Activated naive CD8-positive, alpha-beta T cell treated with anti-CD3 and anti-CD28 coated beads, Interleukin-2, amount 10 ng/mL, durations not matched to agents 7 days and 5 days (primary cell): Measurements from ENCODE around the gene PAPSS2. TPM values are rescaled to one million over a fixed set of nuclear protein-coding genes. Genes with fewer than 3 reads are reported as not detected.
A peak's percentile ranks its signal among the peaks of the same experiment; 100 is the strongest.

Experiments used
- ATAC-seq: fragments of 150-1000 bp; cut with Tn5 transposase; one replicate; pipeline ENCODE4 v1.10.0; 2021; ENCODE audit warnings: low read depth, moderate library complexity
- POLR2A ChIA-PET: fragments of 350-600 bp; sonication (Branson Sonifier 250); formaldehyde crosslinking; loops from one replicate; lab custom pipeline; 2021; ENCODE audit warnings: antibody characterized with exemption; lab: Charles Lee
- DNase-seq: peaks from one replicate; pipeline ENCODE4 v3.0.0; 2021
- H3K27ac Mint-ChIP-seq: one replicate; pipeline ENCODE4 v1.8.0; 2022; ENCODE audit warnings: mild to moderate bottlenecking, mixed read lengths
- H3K27me3 Mint-ChIP-seq: one replicate; pipeline ENCODE4 v1.8.0; 2022; ENCODE audit warnings: mild to moderate bottlenecking, moderate library complexity, mixed read lengths
- H3K36me3 Mint-ChIP-seq: one replicate; pipeline ENCODE4 v1.8.0; 2021; ENCODE audit warnings: mild to moderate bottlenecking, mixed read lengths
- H3K4me1 Mint-ChIP-seq: one replicate; pipeline ENCODE4 v1.8.0; 2021; ENCODE audit warnings: mixed read lengths
- H3K4me3 Mint-ChIP-seq: one replicate; pipeline ENCODE4 v1.8.0; 2022; ENCODE audit warnings: mild to moderate bottlenecking, moderate library complexity, mixed read lengths
- H3K9me3 Mint-ChIP-seq: one replicate; pipeline ENCODE4 v1.8.0; 2021; ENCODE audit warnings: mixed read lengths
- total RNA-seq, 2 experiments: library from RNA; stranded (reverse); gene quantifications; one replicate each; pipeline ENCODE4 v1.2.3, GENCODE V29; 2021

The PAPSS2 gene
- total RNA-seq, 2 experiments from 2014 or later, result 1.1 to 2.2 TPM

- Mint-ChIP-seq H3K36me3 (no peaks in the 10 kb centered on the region), H3K27me3 (peaks cover 19% of the 10 kb centered on the region), H3K27ac (no peak overlapping the region), H3K4me3 (no peak overlapping the region), H3K9me3 (no peaks in the 10 kb centered on the region), H3K4me1 (no peaks in the 10 kb centered on the region)
- POLR2A ChIA-PET, result no interaction called here
- ATAC-seq (no peak), DNase-seq (no peak)
Measured at GRCh38 chr10:87650838-87651589, 8.7 kb upstream of the PAPSS2 start.

- Mint-ChIP-seq H3K27ac (no peak overlapping the region), H3K4me1 (no peaks in the 10 kb centered on the region), H3K9me3 (no peaks in the 10 kb centered on the region), H3K4me3 (no peak overlapping the region), H3K36me3 (no peaks in the 10 kb centered on the region), H3K27me3 (peaks cover 19% of the 10 kb centered on the region)
- POLR2A ChIA-PET, result no interaction called here
- no peak for ATAC-seq
- DNase-seq, result no peak
Measured at GRCh38 chr10:87651801-87652200, 7.9 kb upstream of the PAPSS2 start.

- H3K27me3 Mint-ChIP-seq, result peaks cover 19% of the 10 kb centered on the region
- no peaks in the 10 kb centered on the region for H3K36me3 Mint-ChIP-seq
- H3K4me3 Mint-ChIP-seq, result no peak overlapping the region
- POLR2A ChIA-PET, result no interaction called here
- DNase-seq (no peak), ATAC-seq (no peak)
- no peaks in the 10 kb centered on the region for H3K9me3 Mint-ChIP-seq
- no peaks in the 10 kb centered on the region for H3K4me1 Mint-ChIP-seq
- no peak overlapping the region for H3K27ac Mint-ChIP-seq
Measured at GRCh38 chr10:87652261-87652660, 7.4 kb upstream of the PAPSS2 start.

- POLR2A ChIA-PET, result no interaction called here
- Mint-ChIP-seq H3K36me3 (no peaks in the 10 kb centered on the region), H3K27me3 (peaks cover 26% of the 10 kb centered on the region), H3K4me1 (no peaks in the 10 kb centered on the region), H3K9me3 (no peaks in the 10 kb centered on the region), H3K4me3 (no peak overlapping the region), H3K27ac (no peak overlapping the region)
- DNase-seq (no peak), ATAC-seq (no peak)
Measured at GRCh38 chr10:87654212-87654611, 5.5 kb upstream of the PAPSS2 start.

- Mint-ChIP-seq H3K27ac (no peak overlapping the region), H3K36me3 (no peaks in the 10 kb centered on the region), H3K4me1 (peaks cover 5% of the 10 kb centered on the region), H3K27me3 (peaks cover 43% of the 10 kb centered on the region), H3K9me3 (no peaks in the 10 kb centered on the region), H3K4me3 (no peak overlapping the region)
- ATAC-seq (no peak), DNase-seq (no peak)
- POLR2A ChIA-PET, result no interaction called here
Measured at GRCh38 chr10:87656431-87657072, 3.1 kb upstream of the PAPSS2 start.

GRCh38 chr10:87657371-87657770, 2.3 kb upstream of the PAPSS2 start:
- H3K27ac Mint-ChIP-seq, result no peak overlapping the region

GRCh38 chr10:87658321-87658795, 1.3 kb upstream of the PAPSS2 start:
- Mint-ChIP-seq H3K4me1 (peaks cover 5% of the 10 kb centered on the region), H3K4me3 (no peak overlapping the region)
- ATAC-seq, result no peak

More at GRCh38 chr10:87657371-87657770, 2.3 kb upstream of the PAPSS2 start:
- POLR2A ChIA-PET, result no interaction called here
- Mint-ChIP-seq H3K4me3 (no peak overlapping the region), H3K4me1 (peaks cover 5% of the 10 kb centered on the region), H3K9me3 (no peaks in the 10 kb centered on the region), H3K27me3 (peaks cover 48% of the 10 kb centered on the region), H3K36me3 (no peaks in the 10 kb centered on the region)
- ATAC-seq (no peak), DNase-seq (no peak)

GRCh38 chr10:87658858-87659555, 671 bp upstream of the PAPSS2 start:
- Mint-ChIP-seq H3K9me3 (no peaks in the 10 kb centered on the region), H3K27ac (peak overlapping the region; percentile 10), H3K36me3 (no peaks in the 10 kb centered on the region), H3K4me3 (peak overlapping the region; percentile 75), H3K27me3 (peaks cover 58% of the 10 kb centered on the region), H3K4me1 (peaks cover 5% of the 10 kb centered on the region)
- ATAC-seq (no peak), DNase-seq (no peak)
- POLR2A ChIA-PET, result no interaction called here

More at GRCh38 chr10:87658321-87658795, 1.3 kb upstream of the PAPSS2 start:
- Mint-ChIP-seq H3K27me3 (peaks cover 53% of the 10 kb centered on the region), H3K27ac (no peak overlapping the region), H3K36me3 (no peaks in the 10 kb centered on the region), H3K9me3 (no peaks in the 10 kb centered on the region)
- no peak for DNase-seq
- POLR2A ChIA-PET, result no interaction called here

GRCh38 chr10:87660484-87661133, 931 bp downstream of the PAPSS2 start:
- ATAC-seq (no peak), DNase-seq (no peak)
- Mint-ChIP-seq H3K4me1 (peaks cover 5% of the 10 kb centered on the region), H3K4me3 (peak overlapping the region; percentile 81), H3K9me3 (no peaks in the 10 kb centered on the region), H3K27ac (no peak overlapping the region), H3K36me3 (no peaks in the 10 kb centered on the region), H3K27me3 (peaks cover 59% of the 10 kb centered on the region)
- POLR2A ChIA-PET, result no interaction called here

GRCh38 chr10:87661861-87662785, 2.4 kb downstream of the PAPSS2 start:
- DNase-seq (no peak), ATAC-seq (no peak)
- Mint-ChIP-seq H3K27ac (no peak overlapping the region), H3K4me1 (peaks cover 5% of the 10 kb centered on the region), H3K9me3 (no peaks in the 10 kb centered on the region), H3K27me3 (peaks cover 56% of the 10 kb centered on the region), H3K36me3 (no peaks in the 10 kb centered on the region), H3K4me3 (no peak overlapping the region)
- POLR2A ChIA-PET, result no interaction called here

- Mint-ChIP-seq H3K27me3 (peaks cover 47% of the 10 kb centered on the region), H3K4me3 (no peak overlapping the region), H3K9me3 (no peaks in the 10 kb centered on the region), H3K36me3 (no peaks in the 10 kb centered on the region), H3K4me1 (peaks cover 5% of the 10 kb centered on the region), H3K27ac (no peak overlapping the region)
- ATAC-seq (no peak), DNase-seq (no peak)
- POLR2A ChIA-PET, result no interaction called here
Measured at GRCh38 chr10:87664276-87664701, 4.6 kb downstream of the PAPSS2 start.

- Mint-ChIP-seq H3K27me3 (peaks cover 29% of the 10 kb centered on the region), H3K4me3 (no peak overlapping the region), H3K27ac (no peak overlapping the region), H3K36me3 (no peaks in the 10 kb centered on the region), H3K9me3 (no peaks in the 10 kb centered on the region), H3K4me1 (peaks cover 1% of the 10 kb centered on the region)
- ATAC-seq (no peak), DNase-seq (no peak)
- POLR2A ChIA-PET, result no interaction called here
Measured at GRCh38 chr10:87667493-87667892, 7.8 kb downstream of the PAPSS2 start.
